Type B pancreatic cell (in vitro differentiated cells): ENCODE results near the gene UBE2E1. TPM values are rescaled to one million over a fixed set of nuclear protein-coding genes. Genes with fewer than 3 reads are reported as not detected.
"Not testable (repeated sequence)": the region's sequence is repeated elsewhere in the genome, so short reads cannot be mapped to it uniquely, and the experiment has no call there.

ENCODE experiments used
- DNase-seq: peaks from one replicate; pipeline ENCODE4 v3.0.0; 2021; ENCODE audit warnings: mixed read lengths; ENCODE audit not compliant: unreplicated experiment; ENCODE audit errors: extremely low spot score
- H3K27ac Mint-ChIP-seq: 2 replicates; pipeline ENCODE4 v1.8.0; 2021; ENCODE audit warnings: mild to moderate bottlenecking, mixed read lengths
- H3K27me3 Mint-ChIP-seq: 2 replicates; pipeline ENCODE4 v1.8.0; 2021; ENCODE audit warnings: mixed read lengths
- H3K36me3 Mint-ChIP-seq: 2 replicates; pipeline ENCODE4 v1.8.0; 2021; ENCODE audit warnings: mixed read lengths
- H3K4me1 Mint-ChIP-seq: one replicate; pipeline ENCODE4 v1.8.0; 2021; ENCODE audit warnings: mixed read lengths; ENCODE audit not compliant: unreplicated experiment
- H3K4me3 Mint-ChIP-seq: 2 replicates; pipeline ENCODE4 v1.8.0; 2021; ENCODE audit warnings: mild to moderate bottlenecking, mixed read lengths
- H3K9me3 Mint-ChIP-seq: 2 replicates; pipeline ENCODE4 v1.8.0; 2021; ENCODE audit warnings: mixed read lengths
- total RNA-seq: library from RNA; stranded (reverse); gene quantifications from 2 replicates; pipeline ENCODE4 v1.2.1, GENCODE V29; 2021; ENCODE audit warnings: low replicate concordance
- TF ChIP-seq, protein P1 (sequence below): fragments of 200-600 bp; sonication (generic); conservative IDR thresholded peaks from 2 replicates; pipeline ENCODE4 v1.5.0; 2021; ENCODE audit warnings: antibody characterized with exemption, mild to moderate bottlenecking

The UBE2E1 gene
- total RNA-seq, 1 donor from 2014 or later, result 110 TPM

DNA sequence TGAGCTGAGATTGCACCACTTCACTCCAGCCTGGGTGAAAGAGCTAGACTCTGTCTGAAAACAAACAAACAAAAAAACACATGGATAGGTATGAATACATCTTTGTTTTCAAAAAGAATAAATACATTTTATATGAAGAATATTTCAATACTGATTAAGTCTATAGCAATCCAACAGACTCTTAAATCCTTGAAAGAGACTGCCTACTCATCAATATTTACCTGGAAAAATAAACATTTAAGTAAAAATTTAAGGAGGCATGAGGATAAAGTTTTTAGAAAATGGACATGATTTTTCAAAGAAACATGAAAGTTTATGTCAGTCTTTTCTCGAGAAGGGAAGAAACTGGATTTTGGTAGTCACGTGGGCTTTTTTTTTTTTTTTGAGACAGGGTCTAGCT, 105.6 kb downstream of the UBE2E1 start:
- Mint-ChIP-seq H3K9me3 (no peaks in the 10 kb centered on the region), H3K4me3 (no peak overlapping the region), H3K27me3 (no peaks in the 10 kb centered on the region), H3K4me1 (peaks cover 20% of the 10 kb centered on the region), H3K27ac (no peak overlapping the region), H3K36me3 (peaks cover 10% of the 10 kb centered on the region)
- TF ChIP-seq, protein P1, sequence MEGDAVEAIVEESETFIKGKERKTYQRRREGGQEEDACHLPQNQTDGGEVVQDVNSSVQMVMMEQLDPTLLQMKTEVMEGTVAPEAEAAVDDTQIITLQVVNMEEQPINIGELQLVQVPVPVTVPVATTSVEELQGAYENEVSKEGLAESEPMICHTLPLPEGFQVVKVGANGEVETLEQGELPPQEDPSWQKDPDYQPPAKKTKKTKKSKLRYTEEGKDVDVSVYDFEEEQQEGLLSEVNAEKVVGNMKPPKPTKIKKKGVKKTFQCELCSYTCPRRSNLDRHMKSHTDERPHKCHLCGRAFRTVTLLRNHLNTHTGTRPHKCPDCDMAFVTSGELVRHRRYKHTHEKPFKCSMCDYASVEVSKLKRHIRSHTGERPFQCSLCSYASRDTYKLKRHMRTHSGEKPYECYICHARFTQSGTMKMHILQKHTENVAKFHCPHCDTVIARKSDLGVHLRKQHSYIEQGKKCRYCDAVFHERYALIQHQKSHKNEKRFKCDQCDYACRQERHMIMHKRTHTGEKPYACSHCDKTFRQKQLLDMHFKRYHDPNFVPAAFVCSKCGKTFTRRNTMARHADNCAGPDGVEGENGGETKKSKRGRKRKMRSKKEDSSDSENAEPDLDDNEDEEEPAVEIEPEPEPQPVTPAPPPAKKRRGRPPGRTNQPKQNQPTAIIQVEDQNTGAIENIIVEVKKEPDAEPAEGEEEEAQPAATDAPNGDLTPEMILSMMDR, result no peak
- DNase-seq, result no peak

DNA sequence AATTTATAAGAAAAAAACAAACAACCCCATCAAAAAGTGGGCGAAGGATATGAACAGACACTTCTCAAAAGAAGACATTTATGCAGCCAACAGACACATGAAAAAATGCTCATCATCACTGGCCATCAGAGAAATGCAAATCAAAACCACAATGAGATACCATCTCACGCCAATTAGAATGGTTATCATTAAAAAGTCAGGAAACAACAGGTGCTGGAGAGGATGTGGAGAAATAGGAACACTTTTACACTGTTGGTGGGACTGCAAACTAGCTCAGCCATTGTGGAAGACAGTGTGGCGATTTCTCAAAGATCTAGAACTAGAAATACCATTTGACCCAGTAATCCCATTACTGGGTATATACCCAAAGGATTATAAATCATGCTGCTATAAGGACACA, 106.6 kb downstream of the UBE2E1 start:
- not testable (repeated sequence) for H3K9me3 Mint-ChIP-seq, H3K27me3 Mint-ChIP-seq, DNase-seq, H3K27ac Mint-ChIP-seq, H3K4me3 Mint-ChIP-seq
- Mint-ChIP-seq H3K4me1 (peaks cover 20% of the 10 kb centered on the region), H3K36me3 (peaks cover 12% of the 10 kb centered on the region)

DNA sequence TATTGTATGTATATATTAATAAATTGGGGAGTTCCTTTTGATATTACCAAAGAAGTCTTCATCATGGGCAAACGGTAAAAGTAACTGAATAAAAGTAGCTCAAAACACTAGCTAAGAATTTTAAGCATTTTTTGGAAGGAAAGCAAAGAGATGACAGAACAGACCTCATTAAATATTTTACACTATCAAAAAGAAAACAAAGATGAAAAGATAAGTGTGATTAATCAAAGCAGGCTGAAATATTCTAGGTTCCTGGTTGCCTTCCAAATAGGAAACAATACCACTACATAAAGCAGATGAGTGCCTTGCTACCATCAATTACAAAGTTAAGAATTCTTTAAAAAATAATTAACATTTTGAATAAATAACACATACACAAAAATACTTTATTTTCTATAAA, 107.4 kb downstream of the UBE2E1 start:
- H3K4me1 Mint-ChIP-seq, result peaks cover 21% of the 10 kb centered on the region
- no peak for DNase-seq
- H3K36me3 Mint-ChIP-seq, result peaks cover 20% of the 10 kb centered on the region
- no peak overlapping the region for H3K27ac Mint-ChIP-seq
- no peaks in the 10 kb centered on the region for H3K9me3 Mint-ChIP-seq
- TF ChIP-seq, protein P1, result no peak
- no peak overlapping the region for H3K4me3 Mint-ChIP-seq
- no peaks in the 10 kb centered on the region for H3K27me3 Mint-ChIP-seq

DNA sequence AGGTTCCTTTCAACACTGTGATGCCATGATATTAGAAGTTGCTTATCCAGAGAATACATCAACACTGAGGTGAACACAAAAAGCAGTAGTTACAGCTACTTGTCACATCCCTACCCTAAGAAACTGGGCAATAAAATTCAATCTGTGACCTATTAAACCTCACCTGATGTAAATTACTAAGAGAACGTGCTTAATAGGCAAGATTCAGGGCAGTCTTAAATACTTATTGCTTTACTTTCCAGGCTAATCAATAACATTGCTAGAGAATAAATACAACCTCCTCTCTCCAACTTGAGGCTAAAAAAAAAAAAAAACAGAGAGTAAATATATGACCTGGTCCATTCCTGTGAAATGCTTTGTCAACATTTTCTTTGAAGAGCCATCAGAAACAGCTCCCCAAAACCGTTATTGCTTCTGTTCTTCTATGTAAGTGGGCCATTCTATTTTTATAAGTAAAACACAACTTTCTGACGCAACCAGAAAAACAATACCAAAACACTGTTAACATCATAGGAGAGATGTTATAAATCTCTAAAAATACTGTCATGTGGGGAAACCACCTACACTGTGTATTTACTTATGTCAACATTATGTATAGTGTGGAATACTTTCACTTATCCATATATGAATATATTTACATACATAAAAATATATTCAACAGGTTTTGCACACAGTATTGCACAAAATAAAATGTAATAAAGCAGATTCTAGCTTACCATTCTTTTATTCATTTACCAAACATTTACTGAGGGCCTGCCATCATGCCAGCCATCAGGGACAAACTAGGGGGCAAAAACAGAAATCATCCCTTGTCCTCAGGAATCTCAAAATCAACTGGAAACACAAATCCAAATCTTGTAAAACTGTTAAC, 108.4 kb downstream of the UBE2E1 start:
- Mint-ChIP-seq H3K27me3 (no peaks in the 10 kb centered on the region), H3K27ac (no peak overlapping the region), H3K9me3 (no peaks in the 10 kb centered on the region), H3K36me3 (peaks cover 29% of the 10 kb centered on the region), H3K4me1 (peaks cover 30% of the 10 kb centered on the region), H3K4me3 (peak overlapping the region; percentile 76)
- TF ChIP-seq, protein P1, result no peak
- DNase-seq, result no peak

DNA sequence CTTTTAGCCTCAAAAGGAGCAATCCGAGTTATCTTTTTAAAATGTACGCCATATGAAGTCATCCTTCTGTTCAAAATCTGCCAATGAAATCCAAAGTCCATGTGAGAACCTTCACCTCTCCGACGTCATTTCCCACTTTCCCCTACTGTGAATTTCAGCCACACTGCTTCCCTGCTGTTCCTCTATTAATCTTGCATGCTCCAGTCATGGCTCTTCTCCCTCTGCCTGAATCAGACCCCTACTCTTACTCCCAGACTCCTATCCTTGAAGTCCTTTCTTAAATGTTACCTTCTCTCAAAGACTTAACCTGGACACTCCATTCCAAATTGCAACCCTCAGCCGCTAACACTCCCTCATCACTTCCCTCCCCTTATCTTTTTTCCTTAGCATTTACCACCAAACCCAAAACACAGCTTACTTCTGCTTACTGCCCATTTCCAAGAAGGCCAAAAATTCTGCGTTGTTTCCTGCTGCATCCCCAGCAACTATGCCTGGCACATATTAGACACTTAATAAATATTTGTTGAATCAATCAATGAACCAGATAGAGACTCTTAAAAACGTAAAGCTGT, 109.9 kb downstream of the UBE2E1 start:
- peaks cover 39% of the 10 kb centered on the region for H3K36me3 Mint-ChIP-seq
- H3K4me3 Mint-ChIP-seq, result peak overlapping the region; percentile 99
- no peak for DNase-seq
- H3K4me1 Mint-ChIP-seq, result peaks cover 35% of the 10 kb centered on the region
- H3K27me3 Mint-ChIP-seq, result no peaks in the 10 kb centered on the region
- no peaks in the 10 kb centered on the region for H3K9me3 Mint-ChIP-seq
- TF ChIP-seq, protein P1, result no peak
- H3K27ac Mint-ChIP-seq, result peak overlapping the region; percentile 98
